OCI-LY3 (cell line): ENCODE results near the gene ITPR1.

Source experiments
- CTCF ChIP-seq: fragments of 200-600, 300-600 bp; sonication (generic); IDR thresholded peaks from 2 replicates; pipeline ENCODE4 v1.5.1; 2014; ENCODE audit warnings: antibody characterized with exemption, low read length, low read depth
- EZH2phosphoT487 ChIP-seq: fragments of 200-600 bp; shearing (Covaris generic); IDR thresholded peaks from 2 replicates; pipeline ENCODE4 v1.6.1; 2018; ENCODE audit warnings: antibody characterized with exemption, mixed run types, low read depth

- TF ChIP-seq CTCF = no peak
- no peak for TF ChIP-seq EZH2phosphoT487
Measured at GRCh38 chr3:4684117-4684516, 191.0 kb downstream of the ITPR1 start.
